HG03025 (cell line): ENCODE data around the gene OAF.

Experiments
- ATAC-seq: cut with Tn5 transposase; IDR thresholded peaks from one replicate; pipeline ENCODE4 v1.9.1; 2021; ENCODE audit warnings: mild to moderate bottlenecking, moderate library complexity; ENCODE audit not compliant: unreplicated experiment, low FRiP score

OAF gene

GRCh38 chr11:120219232-120219937 lies 8.6 kb downstream of the OAF start:
- no peak for ATAC-seq

DNA sequence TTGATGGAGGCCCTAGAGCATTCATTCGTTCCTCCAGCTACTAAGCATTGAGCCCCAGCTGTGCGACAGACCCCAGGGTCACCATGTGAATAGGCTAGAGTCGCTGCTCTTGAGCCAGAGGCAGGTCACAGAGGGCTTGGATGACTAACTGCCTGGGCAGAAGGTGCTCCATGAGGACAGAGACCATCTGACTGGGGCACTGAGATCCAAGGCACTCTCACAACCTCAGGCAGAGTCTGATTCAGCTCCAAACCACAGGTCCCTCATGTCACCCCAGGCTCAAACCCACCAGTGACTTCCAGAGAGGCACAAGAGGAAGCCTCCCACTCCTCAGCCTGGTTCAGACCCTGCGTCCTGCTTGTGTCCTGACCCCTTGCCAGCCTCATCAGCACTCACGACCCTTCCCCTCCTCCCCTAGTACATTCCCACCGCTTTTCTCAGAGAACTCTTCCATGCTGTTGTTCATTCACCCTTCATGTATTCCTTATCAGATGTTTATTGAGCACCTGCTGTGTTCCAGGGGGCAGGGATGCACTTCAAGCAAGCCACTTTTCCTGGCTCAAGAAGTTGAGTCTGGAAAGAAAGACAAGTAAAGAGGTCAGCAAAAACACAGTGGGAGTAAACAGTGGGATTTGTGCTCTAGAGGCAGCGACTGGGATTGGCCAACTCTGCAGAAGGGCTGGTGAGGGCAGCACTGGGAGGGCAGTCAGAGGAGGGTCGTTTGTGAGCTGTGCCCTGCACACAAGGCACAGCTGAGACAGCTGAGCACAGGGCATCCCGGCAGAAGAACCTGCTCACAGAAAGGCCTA lies 9.3 kb downstream of the OAF start:
- no peak for ATAC-seq

GRCh38 chr11:120220747-120221037 lies 9.9 kb downstream of the OAF start:
- no peak for ATAC-seq

GRCh38 chr11:120221115-120221752 lies 10.4 kb downstream of the OAF start:
- no peak for ATAC-seq

DNA sequence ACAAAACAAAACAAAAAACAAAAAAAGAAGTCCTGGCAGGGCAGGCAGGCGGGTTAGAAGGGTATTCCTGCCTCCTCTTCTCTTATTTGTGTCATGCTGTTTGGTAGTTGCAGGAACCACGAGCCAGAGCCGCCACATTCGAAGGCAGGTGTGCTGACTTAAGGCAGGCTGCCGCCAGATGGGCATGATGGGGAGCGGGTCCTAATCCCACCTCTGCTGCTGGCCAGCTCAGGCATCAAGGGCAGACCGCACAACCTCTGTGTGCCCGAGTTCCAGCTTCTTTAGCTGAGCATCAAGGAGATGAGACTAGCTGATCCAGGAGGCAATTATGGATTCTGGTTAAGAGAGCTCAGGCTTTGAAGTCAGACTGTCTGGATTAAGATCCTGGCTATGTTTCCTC lies 12.1 kb downstream of the OAF start:
- ATAC-seq: no peak

DNA sequence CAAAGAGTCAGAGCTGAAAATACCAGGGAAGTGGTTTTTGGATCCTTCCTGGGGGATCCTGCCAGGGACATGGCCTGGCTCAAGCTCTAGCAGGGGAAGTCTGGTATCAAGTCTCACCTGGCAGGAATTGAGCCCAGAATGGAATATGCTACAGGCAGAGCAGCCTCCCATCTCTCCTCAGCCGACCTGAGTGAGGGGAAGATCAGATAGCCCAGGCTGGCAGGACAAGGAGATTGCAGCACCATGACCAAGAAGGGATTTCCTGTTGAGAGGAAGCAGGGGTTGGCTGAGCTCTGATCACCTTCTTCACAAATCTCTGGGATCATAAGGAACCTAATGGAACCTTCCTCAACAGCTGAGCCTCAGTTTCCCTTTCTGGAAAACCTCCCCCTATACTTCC lies 13.0 kb downstream of the OAF start:
- no peak for ATAC-seq

DNA sequence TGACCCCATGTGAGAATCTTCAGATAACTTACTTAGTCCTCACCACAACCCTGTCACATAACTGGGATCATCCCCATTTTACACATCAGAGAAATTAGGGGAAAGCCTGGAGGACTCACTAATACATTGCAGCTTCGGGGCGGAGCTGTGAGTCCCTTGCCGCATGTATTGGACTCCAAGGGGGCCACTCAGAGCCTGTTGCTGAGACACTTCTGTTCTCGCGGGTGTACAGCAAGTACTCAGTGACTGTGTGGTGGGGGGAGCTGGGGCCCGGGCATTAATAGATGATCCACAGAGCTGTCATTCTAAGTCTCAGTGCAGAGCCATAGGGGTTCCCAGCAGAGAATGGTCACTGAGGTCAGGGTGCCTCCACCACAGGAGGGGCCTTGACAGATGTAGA lies 13.5 kb downstream of the OAF start:
- ATAC-seq: no peak

- no peak for ATAC-seq
These were observed 14.4 kb downstream of the OAF start for GRCh38 chr11:120224972-120225909.

DNA sequence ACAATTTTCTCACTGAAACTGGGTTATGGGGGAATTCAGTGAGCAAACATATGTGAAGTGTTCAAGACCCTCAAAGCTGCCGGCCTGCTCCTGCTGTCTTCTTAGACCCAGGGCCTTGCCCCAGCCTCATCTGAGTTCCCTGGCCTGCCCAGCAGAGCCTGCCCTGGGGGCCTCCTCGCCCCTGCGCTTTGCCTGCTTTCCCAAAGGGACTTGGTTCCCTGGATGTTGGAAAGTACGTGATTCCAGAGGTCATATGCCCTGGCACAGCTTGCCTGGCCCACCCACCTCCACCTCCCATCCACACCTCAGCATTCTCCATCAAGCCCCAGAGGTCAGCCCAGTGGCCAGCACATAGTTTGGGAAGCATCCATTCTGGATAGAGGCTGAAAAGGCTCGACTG lies 15.4 kb downstream of the OAF start:
- ATAC-seq: no peak

DNA sequence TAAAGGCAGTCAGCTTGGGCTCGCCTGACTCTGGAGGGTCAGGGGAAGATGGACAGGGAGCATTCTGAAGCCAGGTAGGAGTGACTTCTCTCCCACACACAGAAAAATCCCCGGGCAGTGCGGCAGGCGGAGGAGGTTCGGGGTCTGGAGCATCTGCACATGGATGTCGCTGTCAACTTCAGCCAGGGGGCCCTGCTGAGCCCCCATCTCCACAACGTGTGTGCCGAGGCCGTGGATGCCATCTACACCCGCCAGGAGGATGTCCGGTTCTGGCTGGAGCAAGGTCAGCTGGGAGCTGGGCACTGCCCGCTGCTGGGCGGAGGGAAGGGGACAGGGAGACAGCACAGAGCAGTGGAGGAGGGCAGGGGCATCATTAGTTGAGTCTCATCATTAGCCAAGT lies 15.9 kb downstream of the OAF start:
- no peak for ATAC-seq

DNA sequence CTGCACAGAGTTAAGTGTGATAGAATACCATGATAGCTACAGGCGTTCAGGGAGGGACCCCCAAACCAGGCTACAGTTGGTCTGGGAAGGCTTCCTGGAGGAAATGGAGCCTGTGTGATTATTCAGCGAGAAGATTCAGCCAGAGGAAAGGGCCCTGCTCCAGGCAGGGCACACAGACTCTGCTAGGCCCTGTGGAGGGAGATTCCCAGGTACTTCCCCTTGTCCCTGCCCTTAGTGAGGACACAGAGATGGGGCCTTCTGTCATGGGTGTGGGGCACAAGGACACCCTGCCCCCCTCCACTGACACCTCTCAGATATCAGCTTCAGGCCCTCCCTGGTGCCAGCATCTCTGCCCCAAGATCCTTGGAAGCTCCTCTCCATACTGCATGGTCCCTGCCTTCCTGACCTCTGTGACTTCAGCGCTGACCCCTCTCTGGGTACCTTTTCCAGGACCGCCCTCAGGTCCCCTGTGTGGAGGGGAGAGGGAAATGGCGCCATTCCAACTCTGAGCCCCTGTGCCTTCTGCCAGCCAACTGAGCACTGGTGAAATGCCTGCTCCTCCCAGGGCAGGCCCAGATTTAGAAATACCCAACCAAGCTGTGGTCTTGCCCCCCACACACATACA lies 16.5 kb downstream of the OAF start:
- no peak for ATAC-seq

- ATAC-seq: no peak
These were observed 18.1 kb downstream of the OAF start for GRCh38 chr11:120228794-120229384.

- no peak for ATAC-seq
These were observed 18.9 kb downstream of the OAF start for GRCh38 chr11:120229451-120230424.

DNA sequence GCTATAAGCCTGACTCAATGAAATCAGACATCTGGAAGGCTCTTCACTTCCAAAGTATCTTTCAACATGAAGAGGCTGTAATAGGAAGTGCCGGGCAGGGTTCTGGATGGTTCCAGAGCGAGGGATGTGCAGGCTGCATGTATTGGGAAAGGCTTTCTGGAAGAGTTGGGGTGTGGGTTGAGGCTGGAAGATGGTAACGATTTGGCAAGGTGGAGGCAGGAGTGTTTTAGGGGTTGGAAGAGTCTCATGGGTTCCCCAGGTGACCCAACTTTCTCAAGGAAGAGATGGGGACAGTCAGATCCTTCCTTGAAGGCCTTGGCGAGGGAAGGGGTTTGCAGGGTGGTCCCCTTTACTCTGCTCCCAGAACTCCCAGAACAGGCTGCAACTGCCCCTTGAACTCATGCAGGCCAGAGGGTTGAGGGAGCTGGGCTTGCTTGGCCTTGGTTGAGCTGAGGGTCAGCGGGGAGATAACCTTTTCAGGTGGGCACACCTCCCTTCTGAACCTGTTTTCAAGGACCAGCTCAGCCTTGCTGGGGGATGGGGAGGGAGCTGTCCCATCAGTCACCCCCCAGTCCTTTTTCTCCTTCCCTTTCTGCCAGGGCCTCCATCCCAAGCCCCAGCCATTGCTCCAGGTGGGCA lies 19.7 kb downstream of the OAF start:
- no peak for ATAC-seq

- no peak for ATAC-seq
These were observed 21.1 kb downstream of the OAF start for GRCh38 chr11:120231963-120232362.

DNA sequence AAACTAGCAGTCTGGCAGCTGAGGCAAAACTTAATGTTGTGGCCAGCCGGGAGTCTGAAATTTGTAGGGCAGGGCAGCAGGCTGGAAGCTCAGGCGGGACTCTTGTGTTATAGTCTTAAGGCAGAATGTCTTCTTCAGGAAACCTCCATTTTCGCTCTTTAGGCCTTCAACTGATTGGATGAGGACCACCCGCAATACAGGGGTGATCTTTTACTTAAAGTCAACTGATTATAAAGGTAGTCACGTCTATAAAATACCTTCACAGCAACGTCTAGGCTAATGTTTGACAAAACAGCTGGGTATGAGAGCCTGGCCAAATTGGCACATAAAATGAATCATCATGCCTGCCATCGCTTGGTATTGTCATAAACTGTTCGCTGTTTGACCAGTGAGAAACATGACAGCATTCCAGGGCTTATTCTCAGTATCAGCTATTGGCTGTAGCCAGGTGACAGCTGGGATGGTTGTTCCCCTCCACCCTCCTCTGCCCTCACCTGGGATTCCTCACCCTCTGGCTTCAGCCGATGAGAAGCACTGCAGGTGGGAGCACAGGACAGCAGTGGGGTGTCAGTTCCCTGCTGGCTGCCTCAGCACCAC lies 22.5 kb downstream of the OAF start:
- ATAC-seq: no peak

DNA sequence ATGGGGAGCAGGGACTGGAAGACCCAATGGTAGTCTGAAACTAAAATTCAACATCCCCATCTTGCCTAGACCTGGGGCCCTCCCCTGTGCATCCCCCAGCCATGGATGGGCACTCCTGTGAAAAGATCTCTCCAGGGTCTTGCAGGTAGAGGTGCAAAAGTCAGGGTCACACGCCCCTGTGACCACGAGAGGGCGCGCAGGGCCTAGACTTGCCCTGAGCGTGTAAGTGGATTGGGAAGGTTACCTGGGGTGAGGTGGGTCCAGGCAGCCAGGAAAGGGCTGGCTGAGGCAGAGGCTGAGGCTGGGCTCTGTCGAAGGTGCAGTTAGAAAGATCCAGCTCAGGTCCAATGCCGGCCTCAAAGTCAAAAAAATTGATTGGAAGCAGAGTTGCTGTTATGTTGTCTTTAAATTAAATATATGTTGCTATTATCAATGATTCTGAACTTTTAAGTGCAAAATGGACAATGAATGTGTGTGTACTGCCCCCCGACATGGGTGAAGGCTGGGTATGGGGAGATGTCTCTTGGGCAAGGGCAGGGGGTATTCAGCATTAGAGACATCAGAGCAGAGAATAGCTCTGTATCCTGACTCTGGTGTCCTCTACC lies 24.3 kb downstream of the OAF start:
- no peak for ATAC-seq
